Measurements from ENCODE around the gene COBL.

COBL gene

DNA sequence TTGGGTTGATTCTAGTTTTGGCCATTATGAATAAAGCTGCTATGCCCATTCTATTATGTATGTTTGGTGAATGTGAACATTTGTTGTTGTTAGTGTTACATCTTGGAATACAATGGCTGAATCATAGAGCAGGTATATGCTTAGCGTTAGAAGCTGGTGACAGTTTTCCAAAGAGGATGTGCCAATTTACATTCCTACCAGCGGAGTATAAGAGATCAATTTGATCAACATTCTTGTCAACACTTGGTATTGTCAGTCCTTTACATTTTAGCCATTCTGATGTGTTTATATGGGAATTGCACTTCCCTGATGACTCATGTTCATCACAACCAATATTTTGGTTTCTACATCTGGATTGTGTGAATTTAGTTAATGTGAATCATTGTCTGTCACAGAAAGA, 37.8 kb upstream of the COBL start:
- no peaks in the 10 kb centered on the region for H3K36me3 Mint-ChIP-seq (ENCODE audit: low read depth)
- H3K27ac Mint-ChIP-seq = no peak overlapping the region
- H3K27me3 Mint-ChIP-seq (ENCODE audit: low read depth) = peaks cover 5% of the 10 kb centered on the region
- no peaks in the 10 kb centered on the region for H3K9me3 Mint-ChIP-seq
- TF ChIP-seq, protein P1, sequence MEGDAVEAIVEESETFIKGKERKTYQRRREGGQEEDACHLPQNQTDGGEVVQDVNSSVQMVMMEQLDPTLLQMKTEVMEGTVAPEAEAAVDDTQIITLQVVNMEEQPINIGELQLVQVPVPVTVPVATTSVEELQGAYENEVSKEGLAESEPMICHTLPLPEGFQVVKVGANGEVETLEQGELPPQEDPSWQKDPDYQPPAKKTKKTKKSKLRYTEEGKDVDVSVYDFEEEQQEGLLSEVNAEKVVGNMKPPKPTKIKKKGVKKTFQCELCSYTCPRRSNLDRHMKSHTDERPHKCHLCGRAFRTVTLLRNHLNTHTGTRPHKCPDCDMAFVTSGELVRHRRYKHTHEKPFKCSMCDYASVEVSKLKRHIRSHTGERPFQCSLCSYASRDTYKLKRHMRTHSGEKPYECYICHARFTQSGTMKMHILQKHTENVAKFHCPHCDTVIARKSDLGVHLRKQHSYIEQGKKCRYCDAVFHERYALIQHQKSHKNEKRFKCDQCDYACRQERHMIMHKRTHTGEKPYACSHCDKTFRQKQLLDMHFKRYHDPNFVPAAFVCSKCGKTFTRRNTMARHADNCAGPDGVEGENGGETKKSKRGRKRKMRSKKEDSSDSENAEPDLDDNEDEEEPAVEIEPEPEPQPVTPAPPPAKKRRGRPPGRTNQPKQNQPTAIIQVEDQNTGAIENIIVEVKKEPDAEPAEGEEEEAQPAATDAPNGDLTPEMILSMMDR (IDR thresholded peaks at IDR 0.05; ENCODE audit: unreplicated experiment in 3 of 3) = no peak
- H3K4me3 Mint-ChIP-seq = no peak overlapping the region
- H3K4me1 Mint-ChIP-seq = peaks cover 34% of the 10 kb centered on the region

DNA sequence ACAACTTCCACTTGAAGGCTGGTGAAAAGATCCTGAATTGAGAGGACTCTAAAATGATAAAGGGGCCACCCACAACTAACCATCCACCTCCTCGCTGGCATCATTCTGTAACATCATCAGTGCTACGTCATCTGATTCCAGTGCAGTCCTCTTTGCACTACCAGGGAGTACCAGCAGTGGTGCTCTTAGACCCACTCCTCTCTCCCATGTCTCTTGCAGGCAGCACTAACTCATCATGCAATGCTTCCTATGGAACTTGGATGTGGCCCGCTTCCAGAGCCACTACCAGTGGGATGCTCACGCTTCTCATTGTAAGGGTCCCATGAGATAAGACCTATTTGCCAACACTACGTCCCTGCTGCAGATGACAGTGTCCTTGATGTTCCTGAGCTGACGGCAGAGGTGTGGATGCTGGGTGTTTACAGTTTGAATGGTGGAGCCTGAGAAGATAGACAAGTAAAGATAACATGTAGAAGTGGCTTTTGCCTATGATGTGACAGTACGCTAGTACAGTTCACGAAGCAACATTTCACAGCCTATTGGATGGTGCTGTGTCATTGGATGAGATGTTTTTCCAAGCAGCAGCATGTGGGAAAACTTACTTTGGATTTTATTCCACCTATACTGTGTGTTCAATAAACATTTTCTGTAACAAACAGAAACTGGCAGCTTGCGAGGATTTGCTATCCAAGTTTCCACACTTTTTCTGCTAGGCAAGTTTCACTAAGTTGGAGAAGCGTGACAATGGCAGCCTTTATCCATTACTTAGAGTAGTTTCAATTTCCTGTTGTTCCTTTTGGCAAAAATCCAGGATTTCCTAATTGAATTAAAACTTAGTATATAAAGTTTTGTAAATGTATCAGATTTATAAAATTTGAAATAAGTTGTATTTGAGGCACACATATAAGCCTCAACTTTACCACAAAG, 35.8 kb upstream of the COBL start:
- H3K4me1 Mint-ChIP-seq = peaks cover 27% of the 10 kb centered on the region

DNA sequence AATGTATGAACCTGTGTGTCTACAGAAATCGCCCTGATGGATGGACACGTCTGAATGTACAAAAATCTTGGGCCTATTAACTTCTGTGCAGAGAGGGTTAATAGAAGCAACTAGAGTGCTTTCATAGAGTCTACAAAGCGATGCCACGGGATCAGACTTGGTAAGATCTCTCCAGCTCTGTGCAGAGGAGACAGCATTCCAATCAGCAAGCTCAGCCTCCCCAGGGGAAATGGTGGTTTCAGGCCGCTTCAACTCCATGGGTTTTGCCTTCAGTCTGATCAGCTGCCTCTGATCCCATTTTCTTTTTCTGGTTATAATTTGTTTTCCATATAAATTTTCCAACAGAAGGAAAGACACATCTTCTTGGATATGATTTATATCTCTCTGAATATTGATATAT, 35.1 kb upstream of the COBL start:
- Mint-ChIP-seq H3K27ac (peak overlapping the region in 1 of 3 experiments; percentile 39), H3K27me3 (ENCODE audit: low read depth) (peaks cover under 1% of the 10 kb centered on the region), H3K4me3 (no peak overlapping the region), H3K4me1 (peaks cover 29% of the 10 kb centered on the region), H3K36me3 (ENCODE audit: low read depth) (no peaks in the 10 kb centered on the region), H3K9me3 (no peaks in the 10 kb centered on the region)
- TF ChIP-seq, protein P1 (IDR thresholded peaks at IDR 0.05; ENCODE audit: unreplicated experiment in 3 of 3) = no peak

More for the DNA sequence above, 35.8 kb upstream of the COBL start:
- H3K27ac Mint-ChIP-seq = peak overlapping the region in 2 of 3 experiments; percentile 29 to 39
- H3K36me3 Mint-ChIP-seq (ENCODE audit: low read depth) = no peaks in the 10 kb centered on the region
- no peaks in the 10 kb centered on the region for H3K9me3 Mint-ChIP-seq
- no peak overlapping the region for H3K4me3 Mint-ChIP-seq
- H3K27me3 Mint-ChIP-seq (ENCODE audit: low read depth) = peaks cover 5% of the 10 kb centered on the region
- TF ChIP-seq, protein P1 (IDR thresholded peaks at IDR 0.05; ENCODE audit: unreplicated experiment in 3 of 3) = no peak

DNA sequence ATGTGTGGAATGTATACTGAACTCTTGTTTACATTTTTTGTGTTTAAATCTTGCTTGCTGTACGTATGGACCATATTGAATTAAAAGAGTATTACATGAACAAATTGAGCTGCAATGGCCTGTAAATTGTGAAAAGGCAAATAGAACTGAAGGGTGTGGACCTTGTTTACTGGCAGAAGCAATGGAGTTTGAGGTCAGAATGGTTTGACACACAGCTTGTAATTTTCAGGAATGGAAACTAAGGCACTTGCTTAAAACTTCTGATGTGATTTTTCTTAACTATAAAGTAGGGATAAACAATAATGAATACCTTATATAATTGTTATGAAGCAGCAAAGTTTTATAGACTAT, 33.9 kb upstream of the COBL start:
- peaks cover 41% of the 10 kb centered on the region for H3K4me1 Mint-ChIP-seq
- no peaks in the 10 kb centered on the region for H3K9me3 Mint-ChIP-seq
- H3K4me3 Mint-ChIP-seq = peak overlapping the region in 1 of 3 experiments; percentile 7
- no peaks in the 10 kb centered on the region for H3K36me3 Mint-ChIP-seq (ENCODE audit: low read depth)
- no peaks in the 10 kb centered on the region for H3K27me3 Mint-ChIP-seq (ENCODE audit: low read depth)
- TF ChIP-seq, protein P1 (IDR thresholded peaks at IDR 0.05; ENCODE audit: unreplicated experiment in 3 of 3) = no peak
- peak overlapping the region; percentile 48 to 80 (median 61) for H3K27ac Mint-ChIP-seq

DNA sequence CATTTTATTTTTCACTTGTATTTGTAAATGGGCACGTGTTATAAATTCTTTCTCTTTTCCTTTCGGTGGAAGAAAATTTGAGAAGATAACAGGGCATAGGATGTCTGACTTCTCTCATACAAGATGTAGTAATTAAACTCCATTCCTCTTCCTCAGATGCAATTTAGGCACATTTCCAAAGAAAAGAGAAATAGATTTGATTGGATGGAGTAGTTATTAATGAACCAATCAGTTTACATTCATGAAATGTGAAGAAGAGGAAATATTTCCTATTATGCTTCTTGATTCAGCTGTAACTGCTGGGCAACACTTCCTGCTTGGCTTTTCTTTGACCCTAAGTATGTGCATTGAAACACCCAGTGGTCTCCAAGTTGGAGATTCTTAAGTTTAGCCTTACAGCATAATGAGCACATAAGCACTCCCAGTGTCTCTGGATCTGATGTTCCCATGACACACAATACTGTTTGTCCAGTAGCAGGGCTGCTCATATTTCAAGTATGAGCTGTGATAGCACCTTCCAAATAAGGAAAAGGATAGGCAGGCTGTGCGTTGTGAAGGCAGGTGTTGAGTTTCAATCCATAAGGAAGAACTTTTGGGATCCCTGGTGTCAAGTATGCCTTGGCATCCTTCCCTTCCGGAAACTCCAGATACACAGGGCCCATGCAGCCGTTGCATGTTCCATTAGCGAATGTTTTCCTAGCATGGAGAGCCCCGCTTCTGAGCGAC, 33.4 kb upstream of the COBL start:
- no peaks in the 10 kb centered on the region for H3K27me3 Mint-ChIP-seq (ENCODE audit: low read depth)
- H3K9me3 Mint-ChIP-seq = no peaks in the 10 kb centered on the region
- peak overlapping the region; percentile 48 to 80 (median 61) for H3K27ac Mint-ChIP-seq
- H3K4me1 Mint-ChIP-seq = peaks cover 46% of the 10 kb centered on the region
- H3K4me3 Mint-ChIP-seq = peak overlapping the region in 1 of 3 experiments; percentile 7
- TF ChIP-seq, protein P1 (IDR thresholded peaks at IDR 0.05; ENCODE audit: unreplicated experiment in 3 of 3) = no peak
- H3K36me3 Mint-ChIP-seq (ENCODE audit: low read depth) = no peaks in the 10 kb centered on the region
